Stimulated activated CD4-positive, alpha-beta T cell treated with anti-CD3 and anti-CD28 coated beads, Interleukin-12 subunit alpha, Interleukin-12 subunit beta, amount 100 ng/mL, for 48 hours (primary cell): Measurements from ENCODE around the gene SLC2A11.
"Not testable (repeated sequence)": the region's sequence is repeated elsewhere in the genome, so short reads cannot be mapped to it uniquely, and the experiment has no call there.

ENCODE experiments used
- DNase-seq, 3 donors: peaks; one replicate each; pipeline ENCODE4 v3.0.0-alpha.2; 2020; ENCODE audit warnings: low read depth in 2 of 3, low spot score in 1 of 3

Gene SLC2A11

GRCh38 chr22:23904573-23905254 is 47.0 kb downstream of the SLC2A11 start:
- DNase-seq = no peak

GRCh38 chr22:23906641-23907040 is 49.0 kb downstream of the SLC2A11 start:
- no peak for DNase-seq

GRCh38 chr22:23907423-23907822 is 49.7 kb downstream of the SLC2A11 start:
- not testable (repeated sequence) for DNase-seq

GRCh38 chr22:23908587-23909205 is 51.0 kb downstream of the SLC2A11 start:
- no peak for DNase-seq

- DNase-seq = no peak
Measured at GRCh38 chr22:23909296-23909898, 51.7 kb downstream of the SLC2A11 start.

- DNase-seq = no peak
Measured at GRCh38 chr22:23910496-23911190, 53.0 kb downstream of the SLC2A11 start.

- no peak for DNase-seq
Measured at GRCh38 chr22:23911318-23911980, 53.8 kb downstream of the SLC2A11 start.

- DNase-seq = no peak
Measured at GRCh38 chr22:23912293-23912903, 54.7 kb downstream of the SLC2A11 start.

GRCh38 chr22:23913306-23913660 is 55.6 kb downstream of the SLC2A11 start:
- no peak for DNase-seq

- peak; percentile 99 to 100 (median 99) for DNase-seq
Measured at GRCh38 chr22:23913661-23914353, 56.1 kb downstream of the SLC2A11 start.

- DNase-seq = no peak
Measured at GRCh38 chr22:23915290-23915689, 57.6 kb downstream of the SLC2A11 start.

- DNase-seq = not testable (repeated sequence)
Measured at GRCh38 chr22:23920267-23920611, 62.6 kb downstream of the SLC2A11 start.

GRCh38 chr22:23921586-23922201 is 64.0 kb downstream of the SLC2A11 start:
- not testable (repeated sequence) for DNase-seq

- no peak for DNase-seq
Measured at GRCh38 chr22:23922921-23923320, 65.2 kb downstream of the SLC2A11 start.

GRCh38 chr22:23925020-23925606 is 67.4 kb downstream of the SLC2A11 start:
- DNase-seq = no peak

GRCh38 chr22:23926561-23926960 is 68.9 kb downstream of the SLC2A11 start:
- DNase-seq = no peak
